ENCODE data around the gene ADAMTS2. TPM values are rescaled to one million over a fixed set of nuclear protein-coding genes. Genes with fewer than 3 reads are reported as not detected.

The ADAMTS2 gene
- total RNA-seq, result 18.9 TPM

- peak; percentile 29 for DNase-seq (ENCODE audit: low spot score)
Observed at GRCh38 chr5:179345433-179346321, at the start of gene ADAMTS2. Gene ADAMTS2 (minus strand): TSS chr5:179345461. CDS start chr5:179345328, 133 bp downstream.

- no peak for DNase-seq (ENCODE audit: low spot score)
Observed at GRCh38 chr5:179393078-179393477, 47.8 kb upstream of the ADAMTS2 start.

- DNase-seq (ENCODE audit: low spot score), result no peak
Observed at GRCh38 chr5:179387151-179388110, 42.2 kb upstream of the ADAMTS2 start.

- no peak for DNase-seq (ENCODE audit: low spot score)
Observed at GRCh38 chr5:179385914-179386313, 40.7 kb upstream of the ADAMTS2 start.

GRCh38 chr5:179382486-179382885 lies 37.2 kb upstream of the ADAMTS2 start:
- DNase-seq (ENCODE audit: low spot score), result no peak

GRCh38 chr5:179381691-179382090 lies 36.4 kb upstream of the ADAMTS2 start:
- no peak for DNase-seq (ENCODE audit: low spot score)

- no peak for DNase-seq (ENCODE audit: low spot score)
Observed at GRCh38 chr5:179380211-179381035, 35.2 kb upstream of the ADAMTS2 start.

GRCh38 chr5:179379321-179379890 lies 34.1 kb upstream of the ADAMTS2 start:
- DNase-seq (ENCODE audit: low spot score), result no peak

GRCh38 chr5:179378441-179379271 lies 33.4 kb upstream of the ADAMTS2 start:
- no peak for DNase-seq (ENCODE audit: low spot score)

GRCh38 chr5:179378116-179378440 lies 32.8 kb upstream of the ADAMTS2 start:
- no peak for DNase-seq (ENCODE audit: low spot score)

- no peak for DNase-seq (ENCODE audit: low spot score)
Observed at GRCh38 chr5:179377421-179378115, 32.3 kb upstream of the ADAMTS2 start.

GRCh38 chr5:179376701-179377420 lies 31.6 kb upstream of the ADAMTS2 start:
- DNase-seq (ENCODE audit: low spot score), result no peak

GRCh38 chr5:179375831-179376365 lies 30.6 kb upstream of the ADAMTS2 start:
- no peak for DNase-seq (ENCODE audit: low spot score)

GRCh38 chr5:179375236-179375685 lies 30.0 kb upstream of the ADAMTS2 start:
- DNase-seq (ENCODE audit: low spot score), result no peak

GRCh38 chr5:179374506-179375235 lies 29.4 kb upstream of the ADAMTS2 start:
- no peak for DNase-seq (ENCODE audit: low spot score)

- DNase-seq (ENCODE audit: low spot score), result no peak
Observed at GRCh38 chr5:179373961-179374505, 28.8 kb upstream of the ADAMTS2 start.

GRCh38 chr5:179373101-179373934 lies 28.1 kb upstream of the ADAMTS2 start:
- DNase-seq (ENCODE audit: low spot score), result no peak

All from mucosa of gallbladder (tissue), 1 donor.